ENCODE results near the gene SIVA1.

SIVA1 gene

GRCh38 chr14:104707608-104708595 is 45.0 kb upstream of the SIVA1 start:
- DNase-seq (ENCODE audit: low spot score) = no peak
- Histone ChIP-seq H3K4me3 (no peak overlapping the region), H3K27ac (peak overlapping the region in 1 of 2 donors; percentile 42)
- TF ChIP-seq CTCF (IDR thresholded peaks at IDR 0.05) = no peak

GRCh38 chr14:104708606-104709268 is 44.2 kb upstream of the SIVA1 start:
- peak overlapping the region in 1 of 2 donors; percentile 42 for H3K27ac ChIP-seq
- TF ChIP-seq CTCF (IDR thresholded peaks at IDR 0.05) = peak; percentile 99
- no peak for DNase-seq (ENCODE audit: low spot score)

GRCh38 chr14:104709387-104710039 is 43.4 kb upstream of the SIVA1 start:
- DNase-seq (ENCODE audit: low spot score) = no peak
- Histone ChIP-seq H3K4me3 (no peak overlapping the region), H3K27ac (peak overlapping the region in 1 of 2 donors; percentile 42)
- no peak for TF ChIP-seq CTCF (IDR thresholded peaks at IDR 0.05)

More at GRCh38 chr14:104708606-104709268, 44.2 kb upstream of the SIVA1 start:
- no peak overlapping the region for H3K4me3 ChIP-seq

DNA sequence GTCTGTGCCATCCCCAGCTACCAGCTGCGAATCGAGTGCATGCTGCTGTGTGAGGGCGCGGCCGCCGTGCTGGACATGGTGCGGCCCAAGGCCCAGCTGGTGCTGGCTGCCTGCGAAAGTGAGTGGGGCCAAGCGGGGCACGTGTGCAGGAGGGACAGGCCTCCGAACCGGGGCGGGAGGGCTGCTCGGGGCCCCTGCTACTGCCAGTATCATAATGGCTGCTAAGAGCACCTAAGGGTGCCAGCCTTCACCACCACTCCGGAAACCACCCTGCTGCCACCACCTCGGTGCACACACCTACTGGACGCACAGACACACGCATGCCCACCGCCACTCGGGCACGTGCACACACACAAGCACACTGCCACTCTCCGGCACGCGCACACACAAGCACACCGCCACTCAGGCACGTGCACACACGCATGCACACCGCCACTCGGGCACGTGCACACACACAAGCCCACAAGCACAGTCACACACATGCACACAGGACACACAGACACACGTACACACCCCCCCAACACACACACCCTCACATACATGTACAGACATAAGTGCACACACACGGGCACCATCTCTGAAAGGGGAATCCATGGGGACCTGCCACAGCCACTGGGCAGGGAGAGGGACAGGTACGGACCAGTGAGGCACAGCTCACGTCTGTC is 42.7 kb upstream of the SIVA1 start:
- DNase-seq (ENCODE audit: low spot score) = no peak

GRCh38 chr14:104712881-104713734 is 39.8 kb upstream of the SIVA1 start:
- no peak overlapping the region for H3K4me3 ChIP-seq
- no peak for DNase-seq (ENCODE audit: low spot score)
- H3K27ac ChIP-seq = no peak overlapping the region
- TF ChIP-seq CTCF (IDR thresholded peaks at IDR 0.05) = no peak

More for the DNA sequence above, 42.7 kb upstream of the SIVA1 start:
- no peak for TF ChIP-seq CTCF (IDR thresholded peaks at IDR 0.05)
- Histone ChIP-seq H3K4me3 (no peak overlapping the region), H3K27ac (no peak overlapping the region)

- TF ChIP-seq CTCF (IDR thresholded peaks at IDR 0.05) = no peak
- H3K27ac ChIP-seq = no peak overlapping the region
- DNase-seq (ENCODE audit: low spot score) = no peak
Observed at GRCh38 chr14:104714066-104714465, 38.9 kb upstream of the SIVA1 start.

More at GRCh38 chr14:104714066-104714465, 38.9 kb upstream of the SIVA1 start:
- no peak overlapping the region for H3K4me3 ChIP-seq
